ENCODE results near the gene STYXL2.

Gene STYXL2

DNA sequence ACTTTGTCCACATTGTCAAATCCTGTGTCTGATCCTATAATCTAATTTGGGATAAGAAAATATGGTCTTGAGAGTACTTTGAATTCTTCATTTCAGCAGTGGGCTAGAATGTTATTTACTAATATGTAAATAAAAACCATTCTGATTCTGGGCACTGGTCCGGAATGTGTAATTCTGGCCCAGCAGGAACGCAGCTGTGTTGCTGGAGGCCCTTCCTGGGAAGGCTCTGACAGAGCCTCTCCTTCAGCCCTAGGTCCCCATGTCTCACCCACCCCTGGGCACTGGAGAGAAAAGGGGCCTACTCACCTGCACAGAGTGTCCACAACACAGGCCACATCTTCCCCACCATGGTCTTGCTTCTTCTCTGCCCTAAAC is 3.9 kb upstream of the STYXL2 start:
- no peak for DNase-seq (ENCODE audit: low read depth)
- no peak overlapping the region for H3K4me3 ChIP-seq (ENCODE audit: low read depth, low read length)
- TF ChIP-seq, protein P1, sequence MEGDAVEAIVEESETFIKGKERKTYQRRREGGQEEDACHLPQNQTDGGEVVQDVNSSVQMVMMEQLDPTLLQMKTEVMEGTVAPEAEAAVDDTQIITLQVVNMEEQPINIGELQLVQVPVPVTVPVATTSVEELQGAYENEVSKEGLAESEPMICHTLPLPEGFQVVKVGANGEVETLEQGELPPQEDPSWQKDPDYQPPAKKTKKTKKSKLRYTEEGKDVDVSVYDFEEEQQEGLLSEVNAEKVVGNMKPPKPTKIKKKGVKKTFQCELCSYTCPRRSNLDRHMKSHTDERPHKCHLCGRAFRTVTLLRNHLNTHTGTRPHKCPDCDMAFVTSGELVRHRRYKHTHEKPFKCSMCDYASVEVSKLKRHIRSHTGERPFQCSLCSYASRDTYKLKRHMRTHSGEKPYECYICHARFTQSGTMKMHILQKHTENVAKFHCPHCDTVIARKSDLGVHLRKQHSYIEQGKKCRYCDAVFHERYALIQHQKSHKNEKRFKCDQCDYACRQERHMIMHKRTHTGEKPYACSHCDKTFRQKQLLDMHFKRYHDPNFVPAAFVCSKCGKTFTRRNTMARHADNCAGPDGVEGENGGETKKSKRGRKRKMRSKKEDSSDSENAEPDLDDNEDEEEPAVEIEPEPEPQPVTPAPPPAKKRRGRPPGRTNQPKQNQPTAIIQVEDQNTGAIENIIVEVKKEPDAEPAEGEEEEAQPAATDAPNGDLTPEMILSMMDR (IDR thresholded peaks at IDR 0.05; ENCODE audit: low read depth, low read length): no peak
- TF ChIP-seq, protein P2, sequence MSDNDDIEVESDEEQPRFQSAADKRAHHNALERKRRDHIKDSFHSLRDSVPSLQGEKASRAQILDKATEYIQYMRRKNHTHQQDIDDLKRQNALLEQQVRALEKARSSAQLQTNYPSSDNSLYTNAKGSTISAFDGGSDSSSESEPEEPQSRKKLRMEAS (IDR thresholded peaks at IDR 0.05; ENCODE audit: low read depth, low read length): no peak
- no peak for TF ChIP-seq MYC (IDR thresholded peaks at IDR 0.05; ENCODE audit: low read depth, low read length)
- no peak for TF ChIP-seq POLR2A (IDR thresholded peaks at IDR 0.05; ENCODE audit: extremely low read depth, insufficient read length)

- DNase-seq (ENCODE audit: low read depth): peak; percentile 74
- TF ChIP-seq, protein P2 (IDR thresholded peaks at IDR 0.05; ENCODE audit: low read depth, low read length): peak; percentile 67
- TF ChIP-seq MYC (IDR thresholded peaks at IDR 0.05; ENCODE audit: low read depth, low read length): peak; percentile 23; the same call in 1 of the 2 replicates
- TF ChIP-seq, protein P1 (IDR thresholded peaks at IDR 0.05; ENCODE audit: low read depth, low read length): no peak
- no peak for TF ChIP-seq POLR2A (IDR thresholded peaks at IDR 0.05; ENCODE audit: extremely low read depth, insufficient read length)
- no peak within 1 kb of the TSS for H3K4me3 ChIP-seq (ENCODE audit: low read depth, low read length)
Measured at GRCh38 chr1:167090314-167090942, 3.4 kb upstream of the STYXL2 start, which contains the start of gene GPA33. GPA33 (minus strand) TSS chr1:167090377; CDS start chr1:167090287, 90 bp downstream.

DNA sequence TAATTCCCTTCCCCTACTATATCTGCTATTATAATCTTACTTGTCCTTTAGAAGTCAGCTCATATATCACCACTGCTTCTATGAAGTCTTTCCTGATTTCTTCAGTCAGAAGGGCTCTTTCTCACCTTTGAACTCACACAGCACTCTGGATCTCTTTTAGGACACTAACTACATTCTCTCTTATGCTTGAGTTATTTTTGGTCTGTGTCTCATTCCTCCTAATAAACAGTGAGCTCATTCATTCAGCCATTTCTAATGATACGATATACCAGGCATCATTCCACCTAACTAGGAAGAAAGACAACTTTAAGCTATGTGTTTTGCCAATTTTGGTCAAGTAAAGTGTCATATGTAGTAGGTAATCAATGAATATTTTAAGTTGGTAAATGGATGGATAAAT is 1.2 kb upstream of the STYXL2 start:
- TF ChIP-seq POLR2A (IDR thresholded peaks at IDR 0.05; ENCODE audit: extremely low read depth, insufficient read length) (no peak), MYC (IDR thresholded peaks at IDR 0.05; ENCODE audit: low read depth, low read length) (no peak)
- TF ChIP-seq, protein P1 (IDR thresholded peaks at IDR 0.05; ENCODE audit: low read depth, low read length): no peak
- TF ChIP-seq, protein P2 (IDR thresholded peaks at IDR 0.05; ENCODE audit: low read depth, low read length): no peak
- H3K4me3 ChIP-seq (ENCODE audit: low read depth, low read length): no peak overlapping the region
- DNase-seq (ENCODE audit: low read depth): no peak

DNA sequence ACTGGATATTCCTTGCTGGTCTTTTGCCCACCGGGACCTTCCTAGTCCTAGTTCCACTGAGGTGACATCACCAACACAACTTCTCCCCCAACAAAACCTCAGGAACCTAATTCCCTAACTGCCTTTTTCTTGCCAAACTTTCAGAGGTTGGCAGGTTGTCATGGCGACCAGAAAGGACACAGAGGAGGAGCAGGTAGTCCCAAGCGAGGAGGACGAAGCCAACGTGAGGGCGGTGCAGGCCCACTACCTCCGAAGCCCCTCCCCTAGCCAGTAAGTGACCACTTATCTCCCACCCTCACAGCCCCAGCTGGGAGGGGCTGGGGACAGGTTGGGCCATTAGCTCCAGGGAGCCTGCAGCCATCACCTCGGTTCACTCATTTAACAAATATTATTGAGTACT is 815 bp downstream of the STYXL2 start:
- TF ChIP-seq MYC (IDR thresholded peaks at IDR 0.05; ENCODE audit: low read depth, low read length) (no peak), POLR2A (IDR thresholded peaks at IDR 0.05; ENCODE audit: extremely low read depth, insufficient read length) (no peak)
- TF ChIP-seq, protein P1 (IDR thresholded peaks at IDR 0.05; ENCODE audit: low read depth, low read length): no peak
- TF ChIP-seq, protein P2 (IDR thresholded peaks at IDR 0.05; ENCODE audit: low read depth, low read length): no peak
- no peak for DNase-seq (ENCODE audit: low read depth)
- H3K4me3 ChIP-seq (ENCODE audit: low read depth, low read length): no peak overlapping the region

GRCh38 chr1:167095368-167095767 is 1.5 kb downstream of the STYXL2 start:
- no peak for DNase-seq (ENCODE audit: low read depth)
- TF ChIP-seq, protein P2 (IDR thresholded peaks at IDR 0.05; ENCODE audit: low read depth, low read length): no peak
- TF ChIP-seq, protein P1 (IDR thresholded peaks at IDR 0.05; ENCODE audit: low read depth, low read length): no peak
- TF ChIP-seq MYC (IDR thresholded peaks at IDR 0.05; ENCODE audit: low read depth, low read length) (no peak), POLR2A (IDR thresholded peaks at IDR 0.05; ENCODE audit: extremely low read depth, insufficient read length) (no peak)
- H3K4me3 ChIP-seq (ENCODE audit: low read depth, low read length): no peak overlapping the region
